ENCODE measurements around the gene RNF26.

Gene RNF26

DNA sequence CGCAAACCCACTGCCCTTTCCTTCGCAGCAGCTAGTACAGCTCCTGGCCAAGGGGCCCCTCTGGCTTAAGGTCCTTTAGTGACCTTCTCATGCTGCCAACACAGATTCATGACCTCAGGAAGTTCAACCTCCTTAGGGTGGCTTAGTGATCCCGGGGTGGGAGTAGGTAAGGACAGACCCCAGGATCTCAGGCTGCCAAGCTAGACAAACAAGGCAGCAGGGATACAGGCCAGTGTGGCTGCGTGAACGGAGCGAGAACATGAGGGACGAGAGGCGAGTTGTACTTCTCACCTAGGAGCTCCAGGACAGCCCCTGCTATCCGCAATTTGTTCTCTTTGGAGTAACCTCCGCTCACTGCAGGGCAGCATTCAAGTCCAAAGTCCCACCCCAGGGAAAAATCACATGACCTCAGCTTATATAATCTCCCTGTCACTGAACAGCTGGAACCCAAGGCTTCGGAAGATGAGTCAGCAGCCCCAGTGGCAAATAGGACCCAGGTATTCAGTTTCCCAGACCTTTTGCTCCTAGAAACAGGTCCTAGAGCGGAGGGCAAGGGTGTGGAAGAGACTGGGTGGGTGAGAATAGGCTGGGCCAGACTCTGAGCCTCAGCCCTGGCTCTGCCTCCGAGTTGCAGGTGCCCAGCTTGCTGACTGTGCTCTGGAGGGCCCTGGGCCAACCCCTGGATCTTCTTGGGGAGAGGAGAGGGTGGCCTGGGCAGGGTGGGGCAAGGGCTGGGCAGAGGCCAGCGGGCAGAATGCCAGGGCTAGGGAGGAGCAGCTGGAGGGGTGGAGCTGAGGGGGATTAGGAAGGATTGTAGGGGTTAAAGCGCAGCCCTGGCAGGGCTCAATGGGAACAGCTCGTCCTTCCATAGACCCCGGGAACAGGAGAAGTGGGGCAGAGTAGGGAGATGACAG lies 34.1 kb downstream of the RNF26 start:
- Mint-ChIP-seq H3K27me3 (peaks cover 37 to 62% of the 10 kb centered on the region in 2 donors), H3K4me3 (no peak overlapping the region), H3K4me1 (ENCODE audit: low read depth in 2 of 2) (peaks cover 11 to 27% of the 10 kb centered on the region in 2 donors), H3K9me3 (no peaks in the 10 kb centered on the region), H3K36me3 (ENCODE audit: insufficient read depth) (peaks cover 10% of the 10 kb centered on the region), H3K27ac (no peak overlapping the region)
- ATAC-seq (replicated peaks) (no peak), DNase-seq (no peak)

DNA sequence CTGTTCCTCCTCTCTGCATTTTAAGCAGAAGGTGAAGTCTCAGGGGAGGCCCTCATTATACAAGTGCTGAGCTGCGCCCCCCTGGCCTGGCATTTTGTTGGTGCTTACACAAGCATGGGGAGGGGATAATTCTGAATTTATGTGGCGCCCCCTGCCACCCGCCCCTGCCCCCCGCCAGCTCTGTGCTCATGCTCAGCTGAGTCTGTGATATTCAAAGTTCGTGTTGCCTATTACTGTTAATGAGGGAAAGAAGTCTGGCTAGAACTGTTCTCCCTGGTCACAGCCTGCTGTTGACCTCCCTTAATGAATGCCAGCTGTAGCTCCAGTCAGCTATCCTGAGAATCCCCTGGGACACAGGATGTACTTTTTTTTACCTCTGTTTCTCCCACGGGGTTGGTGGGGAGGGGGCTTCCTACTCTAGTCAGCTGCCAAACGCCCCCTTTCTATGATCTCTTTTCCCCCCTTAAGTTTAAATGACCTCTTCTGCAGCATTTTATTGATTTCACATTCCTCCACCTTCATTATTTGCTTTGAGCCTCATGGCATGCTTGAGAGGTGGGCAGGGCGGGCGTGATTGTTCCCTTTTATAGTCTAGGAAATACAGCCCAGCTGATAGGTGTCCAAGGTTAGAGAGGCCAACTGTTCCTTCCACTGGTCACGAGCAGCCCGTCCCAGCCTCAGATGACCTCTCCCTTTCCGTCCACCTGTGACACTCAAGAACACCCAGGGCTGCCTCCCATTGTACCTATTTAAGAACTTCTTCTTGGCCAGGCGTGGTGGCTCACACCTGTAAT lies 35.0 kb downstream of the RNF26 start:
- H3K9me3 Mint-ChIP-seq, result no peaks in the 10 kb centered on the region
- no peak overlapping the region for H3K27ac Mint-ChIP-seq
- ATAC-seq (replicated peaks) (no peak), DNase-seq (no peak)
- H3K4me1 Mint-ChIP-seq (ENCODE audit: low read depth in 2 of 2), result peaks cover 10 to 31% of the 10 kb centered on the region in 2 donors
- peaks cover 9% of the 10 kb centered on the region for H3K36me3 Mint-ChIP-seq (ENCODE audit: insufficient read depth)
- H3K4me3 Mint-ChIP-seq, result no peak overlapping the region
- peaks cover 36 to 56% of the 10 kb centered on the region in 2 donors for H3K27me3 Mint-ChIP-seq

DNA sequence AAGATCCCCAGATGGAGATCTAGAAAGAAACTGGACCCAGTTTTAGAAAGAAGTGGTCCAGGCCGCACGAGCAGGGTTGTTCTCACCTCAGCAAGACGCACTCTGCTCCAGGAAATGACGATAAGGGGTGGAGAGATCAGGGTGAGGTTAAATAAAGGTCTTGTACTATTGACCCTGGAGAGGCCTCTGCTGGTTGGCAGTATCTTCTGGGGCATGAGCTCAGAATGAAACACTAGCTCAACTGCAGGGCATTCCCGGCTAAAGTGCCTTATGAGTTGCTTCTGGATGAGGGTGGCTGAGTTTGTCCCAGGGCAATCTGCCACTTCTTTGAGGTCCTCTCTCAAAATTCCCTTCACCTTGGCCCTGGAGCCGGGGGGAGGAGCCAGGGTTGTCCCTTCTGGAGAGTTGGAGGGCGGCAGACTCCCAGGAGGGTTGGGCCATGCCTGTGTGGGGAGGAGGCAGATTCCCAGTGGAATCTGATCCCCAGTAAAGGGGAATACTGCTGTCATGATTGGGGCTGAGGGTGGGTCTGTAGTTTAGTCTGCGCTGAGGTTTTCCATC lies 36.2 kb downstream of the RNF26 start:
- peak; percentile 94 for ATAC-seq (replicated peaks)
- Mint-ChIP-seq H3K4me3 (no peak overlapping the region), H3K9me3 (no peaks in the 10 kb centered on the region), H3K27ac (peak overlapping the region; percentile 32 to 88), H3K27me3 (peaks cover 23 to 44% of the 10 kb centered on the region in 2 donors), H3K36me3 (ENCODE audit: insufficient read depth) (peaks cover 5% of the 10 kb centered on the region), H3K4me1 (ENCODE audit: low read depth in 2 of 2) (peaks cover 7 to 23% of the 10 kb centered on the region in 2 donors)
- DNase-seq, result peak in 2 of 3 experiments; percentile 48 to 49

DNA sequence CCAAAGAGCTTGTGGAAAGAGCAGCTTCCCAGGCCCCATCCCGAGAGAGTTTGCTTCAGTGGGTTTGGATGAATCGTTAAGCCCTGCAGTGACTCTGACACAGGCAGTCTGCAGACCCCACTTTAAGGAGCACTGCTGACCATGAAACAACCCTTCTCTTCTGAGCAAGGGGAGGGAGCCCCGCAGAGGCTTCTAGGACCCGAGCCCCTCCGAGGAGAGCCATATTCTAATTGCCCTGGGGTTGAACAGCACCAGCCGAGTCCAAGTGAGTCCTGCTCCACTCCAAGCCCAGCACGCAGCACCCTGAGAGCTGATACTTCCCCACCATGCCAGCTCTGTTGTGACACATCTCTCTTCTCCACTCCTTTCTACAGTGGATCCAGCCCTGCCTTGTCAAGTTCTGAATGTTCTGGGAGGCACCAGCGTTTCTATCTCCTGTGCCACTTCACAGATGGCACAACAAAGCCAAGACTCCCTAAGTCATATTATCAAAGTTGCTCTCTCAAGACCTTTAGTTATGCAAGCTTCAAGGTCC lies 36.8 kb downstream of the RNF26 start:
- DNase-seq (no peak), ATAC-seq (replicated peaks) (no peak)
- Mint-ChIP-seq H3K27me3 (peaks cover 18 to 42% of the 10 kb centered on the region in 2 donors), H3K9me3 (no peaks in the 10 kb centered on the region), H3K27ac (peak overlapping the region; percentile 32 to 88), H3K4me3 (no peak overlapping the region), H3K36me3 (ENCODE audit: insufficient read depth) (peaks cover 10% of the 10 kb centered on the region), H3K4me1 (ENCODE audit: low read depth in 2 of 2) (peaks cover 7 to 23% of the 10 kb centered on the region in 2 donors)

DNA sequence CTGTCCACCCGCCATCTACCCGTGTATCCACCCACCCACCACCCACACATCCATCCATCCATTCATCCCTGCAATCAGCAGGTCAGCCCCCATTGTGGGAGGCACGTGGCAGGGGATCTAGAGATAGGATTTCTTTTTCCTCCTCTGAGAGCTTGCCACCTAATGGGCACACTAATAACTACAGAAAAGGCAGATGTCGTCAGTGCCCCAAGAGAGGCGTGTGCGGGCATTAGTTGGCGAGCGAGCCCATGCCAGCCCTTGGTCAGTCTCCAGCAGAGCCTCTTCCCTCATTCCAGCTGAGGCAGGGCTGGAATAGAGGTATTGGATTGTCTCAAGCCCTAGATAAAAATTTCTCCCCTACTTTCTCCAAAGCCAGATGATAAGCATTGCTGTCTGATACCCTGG lies 37.5 kb downstream of the RNF26 start:
- Mint-ChIP-seq H3K27ac (peak overlapping the region in 1 of 2 donors; percentile 88), H3K4me1 (ENCODE audit: low read depth in 2 of 2) (peaks cover 7 to 24% of the 10 kb centered on the region in 2 donors), H3K9me3 (no peaks in the 10 kb centered on the region), H3K36me3 (ENCODE audit: insufficient read depth) (peaks cover 10% of the 10 kb centered on the region), H3K4me3 (no peak overlapping the region), H3K27me3 (peaks cover 11 to 42% of the 10 kb centered on the region in 2 donors)
- no peak for ATAC-seq (replicated peaks)
- DNase-seq, result no peak

DNA sequence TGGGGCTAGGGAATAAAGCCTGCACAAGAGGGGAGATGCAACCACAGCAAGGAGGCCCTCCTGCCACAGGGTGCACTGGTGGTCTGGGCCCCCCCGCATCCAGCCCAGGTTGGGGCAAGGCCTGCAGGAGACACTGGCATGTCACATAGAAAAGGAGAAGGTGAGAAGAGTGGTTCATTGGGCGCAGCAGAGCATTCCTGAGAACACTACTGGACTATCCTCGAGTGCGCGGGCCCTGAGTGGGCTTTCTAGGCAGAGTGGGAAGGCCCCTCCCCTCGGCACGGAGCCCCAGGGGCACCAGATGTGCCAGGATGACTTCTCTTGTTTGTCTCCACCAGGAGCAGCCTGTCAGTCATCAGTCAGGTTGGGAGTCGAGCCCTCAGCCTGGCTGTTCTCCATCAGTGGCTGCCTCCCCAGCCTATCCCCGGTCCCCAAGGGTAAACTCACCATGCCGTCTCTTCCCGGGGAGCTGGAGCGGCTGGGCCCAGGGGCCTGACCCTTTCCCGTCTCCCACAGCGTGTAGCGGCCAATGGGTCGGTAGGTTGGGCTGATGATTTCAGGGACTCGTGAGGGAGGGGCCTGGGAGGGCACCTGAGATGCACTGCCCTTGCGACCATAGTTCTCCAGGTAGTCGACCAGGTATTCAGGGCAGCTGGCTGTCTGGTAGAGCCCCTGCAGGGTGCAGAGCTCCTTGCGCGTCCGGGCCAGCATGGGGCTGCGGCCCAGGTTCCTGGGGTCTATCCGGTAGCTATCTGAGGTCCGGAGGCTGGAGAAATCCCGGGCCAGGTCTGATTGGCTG lies 38.1 kb downstream of the RNF26 start:
- Mint-ChIP-seq H3K4me3 (no peak overlapping the region), H3K27ac (peak overlapping the region in 1 of 2 donors; percentile 88), H3K36me3 (ENCODE audit: insufficient read depth) (peaks cover 10% of the 10 kb centered on the region), H3K9me3 (no peaks in the 10 kb centered on the region), H3K27me3 (peaks cover 4 to 35% of the 10 kb centered on the region in 2 donors), H3K4me1 (ENCODE audit: low read depth in 2 of 2) (peaks cover 7 to 24% of the 10 kb centered on the region in 2 donors)
- ATAC-seq (replicated peaks), result no peak
- DNase-seq, result no peak

DNA sequence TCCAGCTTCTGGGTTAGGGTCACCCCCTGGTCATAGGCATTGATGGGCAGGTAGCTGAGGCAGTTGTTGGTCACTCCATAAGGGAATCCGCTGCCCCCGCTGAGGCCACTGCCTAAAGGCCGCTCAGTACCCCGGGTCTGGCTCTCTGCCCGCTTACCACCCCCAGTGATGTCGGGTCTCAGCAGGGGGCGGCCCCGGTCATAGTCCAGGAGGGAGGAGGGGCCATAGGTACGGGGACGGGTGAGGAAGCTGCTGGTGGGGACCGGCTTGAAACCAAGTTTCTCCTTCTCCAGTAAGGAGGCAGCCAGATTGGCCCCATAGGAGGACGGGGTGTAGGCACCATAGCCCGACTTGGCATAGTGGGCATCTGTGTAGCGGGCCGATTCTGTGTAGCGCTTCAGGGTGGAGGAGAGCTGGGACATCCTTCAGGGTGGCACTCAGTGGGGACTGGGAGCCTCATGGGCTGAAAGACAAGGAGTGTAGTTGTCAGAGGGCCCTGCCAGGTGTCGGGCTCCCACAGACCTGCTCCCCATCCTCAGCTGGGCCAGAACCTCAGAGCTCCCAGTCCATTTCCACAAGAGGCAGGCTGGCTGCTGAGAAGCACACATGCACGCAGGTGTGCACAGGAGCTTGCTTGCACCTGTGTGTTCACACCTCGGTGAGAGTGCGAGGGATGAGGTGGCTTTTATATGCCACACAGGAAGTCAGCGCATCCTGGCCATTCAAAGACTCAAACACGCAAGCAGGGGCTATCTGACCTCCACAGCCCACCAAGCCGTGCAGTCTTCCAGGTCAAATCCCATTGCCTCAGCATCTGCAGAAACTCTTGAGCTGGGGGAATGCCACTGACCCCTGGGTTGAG lies 39.0 kb downstream of the RNF26 start:
- H3K4me1 Mint-ChIP-seq (ENCODE audit: low read depth in 2 of 2), result peaks cover 7 to 24% of the 10 kb centered on the region in 2 donors
- no peak overlapping the region for H3K4me3 Mint-ChIP-seq
- H3K9me3 Mint-ChIP-seq, result no peaks in the 10 kb centered on the region
- H3K27me3 Mint-ChIP-seq, result peaks cover 0 to 27% of the 10 kb centered on the region in 2 donors
- no peak overlapping the region for H3K27ac Mint-ChIP-seq
- peaks cover 10% of the 10 kb centered on the region for H3K36me3 Mint-ChIP-seq (ENCODE audit: insufficient read depth)
- ATAC-seq (replicated peaks), result peak; percentile 21
- DNase-seq, result no peak

DNA sequence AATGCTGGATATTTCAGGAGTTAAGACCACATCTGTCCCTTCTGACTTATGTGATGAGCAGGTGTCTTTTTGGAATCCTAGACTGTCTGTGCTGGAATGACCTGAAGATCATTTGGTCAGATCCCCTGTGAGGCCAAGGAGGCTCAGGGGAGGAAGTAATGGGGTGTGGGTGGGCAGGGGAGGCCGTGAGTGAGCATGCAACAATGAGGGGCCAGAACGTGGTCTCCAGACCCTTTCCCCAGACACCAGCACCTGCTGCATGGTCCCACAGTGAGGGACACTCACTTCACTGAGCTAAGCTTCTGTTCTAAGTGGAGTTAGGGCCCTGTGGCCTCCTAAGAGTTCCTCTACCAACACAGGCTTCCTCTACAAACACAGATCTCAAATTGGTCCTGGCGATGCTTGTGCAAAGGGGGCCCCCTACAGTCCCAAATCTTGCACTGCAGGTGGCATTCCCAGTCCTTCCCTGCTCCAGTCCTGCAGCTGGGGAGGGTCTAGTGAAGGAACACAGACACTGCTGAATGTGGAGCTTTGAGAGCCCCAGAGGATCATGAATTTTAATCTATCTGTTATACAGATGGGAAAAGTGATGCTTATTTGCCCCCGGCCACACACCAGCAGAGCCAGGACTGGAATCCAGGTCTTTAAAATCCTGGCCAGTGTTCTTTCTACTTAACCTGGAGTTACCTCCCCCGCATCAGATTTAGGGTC lies 39.7 kb downstream of the RNF26 start:
- DNase-seq, result peak; percentile 33 to 40 (median 37)
- Mint-ChIP-seq H3K36me3 (ENCODE audit: insufficient read depth) (peaks cover 10% of the 10 kb centered on the region), H3K4me1 (ENCODE audit: low read depth in 2 of 2) (peaks cover 7 to 24% of the 10 kb centered on the region in 2 donors), H3K9me3 (no peaks in the 10 kb centered on the region), H3K27me3 (peaks cover 0 to 20% of the 10 kb centered on the region in 2 donors), H3K4me3 (no peak overlapping the region), H3K27ac (no peak overlapping the region)
- peak; percentile 32 for ATAC-seq (replicated peaks)

DNA sequence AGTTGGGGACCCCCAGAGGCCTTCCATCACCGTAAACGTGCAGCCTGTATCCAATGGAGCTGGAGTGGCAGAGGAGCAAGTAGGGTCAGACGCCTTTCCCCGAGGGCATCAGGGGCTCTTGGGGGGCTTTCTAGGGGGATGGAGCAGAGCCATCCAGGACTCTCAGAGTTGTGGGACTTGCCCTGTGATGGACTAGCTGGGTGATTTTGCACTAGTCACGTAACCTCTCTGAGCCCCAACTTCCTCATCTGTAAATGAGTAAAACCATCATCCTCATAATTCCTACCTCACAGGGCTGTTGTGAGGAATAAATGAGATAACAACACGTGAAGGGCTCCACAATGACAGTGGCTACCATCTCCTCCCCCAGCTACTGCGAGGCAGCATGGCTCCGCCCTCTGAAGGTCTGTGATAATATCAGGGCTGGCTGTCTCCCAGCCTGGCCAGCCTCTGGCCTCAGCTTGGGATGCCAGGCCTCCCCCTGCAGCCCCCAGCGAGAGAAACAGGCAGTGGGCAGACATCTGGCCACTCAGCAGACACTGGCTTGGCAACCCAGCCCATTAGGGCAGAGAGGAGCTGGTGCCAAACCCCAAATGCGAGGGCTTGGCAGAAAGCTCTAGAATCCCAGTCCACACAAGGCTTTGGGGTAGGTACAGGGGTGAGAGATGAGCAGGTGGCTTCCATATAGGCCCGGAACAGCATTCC lies 40.5 kb downstream of the RNF26 start:
- DNase-seq (no peak), ATAC-seq (replicated peaks) (no peak)
- peaks cover 0 to 13% of the 10 kb centered on the region in 2 donors for H3K27me3 Mint-ChIP-seq
- H3K9me3 Mint-ChIP-seq, result no peaks in the 10 kb centered on the region
- H3K36me3 Mint-ChIP-seq (ENCODE audit: insufficient read depth), result peaks cover 10% of the 10 kb centered on the region
- no peak overlapping the region for H3K27ac Mint-ChIP-seq
- peaks cover 7 to 24% of the 10 kb centered on the region in 2 donors for H3K4me1 Mint-ChIP-seq (ENCODE audit: low read depth in 2 of 2)
- H3K4me3 Mint-ChIP-seq, result no peak overlapping the region

DNA sequence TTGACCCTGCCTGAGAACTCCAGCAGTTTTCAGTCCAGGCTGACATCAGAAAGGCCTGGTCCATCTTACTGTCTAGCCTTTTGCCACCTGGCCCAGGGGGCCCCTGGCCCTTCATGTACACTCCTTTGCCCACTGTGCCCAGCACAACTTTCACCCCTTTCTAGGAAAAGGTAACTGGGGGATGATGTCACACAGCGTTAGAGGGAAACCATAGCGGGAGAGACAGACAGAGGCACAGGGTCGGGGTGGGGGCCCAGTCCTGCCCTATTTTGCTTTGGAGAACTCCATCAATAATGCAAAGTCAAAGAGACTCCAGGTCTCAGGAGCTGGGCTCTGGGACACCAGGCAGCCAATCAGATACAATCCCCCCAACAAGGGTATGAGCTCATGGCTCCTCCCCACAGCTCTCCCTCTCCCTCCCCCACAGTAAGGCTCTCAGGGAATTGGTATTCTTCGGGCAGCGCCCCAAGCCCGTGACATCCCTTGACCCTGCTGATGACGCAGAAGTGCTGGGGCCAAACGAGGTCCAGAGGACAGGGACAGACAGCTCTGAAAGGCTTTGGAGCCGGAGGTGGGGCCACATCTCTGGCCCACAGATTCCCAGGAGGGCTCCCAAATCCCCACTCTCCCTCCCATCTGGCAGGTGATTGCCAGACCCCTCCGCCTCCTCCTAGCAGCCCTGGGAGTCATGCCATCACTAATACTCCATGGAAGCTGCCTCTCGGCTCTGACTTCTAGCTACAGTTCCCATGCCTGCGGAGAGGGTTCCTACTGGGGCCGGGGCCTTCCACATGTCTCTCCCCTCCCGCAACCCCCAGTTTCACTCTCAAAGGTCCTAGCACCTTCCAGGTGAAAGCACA lies 41.2 kb downstream of the RNF26 start:
- ATAC-seq (replicated peaks), result no peak
- Mint-ChIP-seq H3K4me1 (ENCODE audit: low read depth in 2 of 2) (peaks cover 3 to 17% of the 10 kb centered on the region in 2 donors), H3K9me3 (no peaks in the 10 kb centered on the region), H3K36me3 (ENCODE audit: insufficient read depth) (peaks cover 10% of the 10 kb centered on the region), H3K27ac (no peak overlapping the region), H3K4me3 (no peak overlapping the region), H3K27me3 (peaks cover 0 to 10% of the 10 kb centered on the region in 2 donors)
- DNase-seq, result no peak
